ENCODE data around the gene MLLT1. TPM values are rescaled to one million over a fixed set of nuclear protein-coding genes. Genes with fewer than 3 reads are reported as not detected.
A peak's percentile ranks its signal among the peaks of the same experiment; 100 is the strongest.

MLLT1 gene
- polyA plus RNA-seq, 10 donors: 34.9 to 56.8 (median 45.0) TPM

- no peak for DNase-seq
Measured at GRCh38 chr19:6275170-6275744, 4.5 kb downstream of the MLLT1 start.

- DNase-seq: no peak
Measured at GRCh38 chr19:6274756-6275155, 5.0 kb downstream of the MLLT1 start.

DNA sequence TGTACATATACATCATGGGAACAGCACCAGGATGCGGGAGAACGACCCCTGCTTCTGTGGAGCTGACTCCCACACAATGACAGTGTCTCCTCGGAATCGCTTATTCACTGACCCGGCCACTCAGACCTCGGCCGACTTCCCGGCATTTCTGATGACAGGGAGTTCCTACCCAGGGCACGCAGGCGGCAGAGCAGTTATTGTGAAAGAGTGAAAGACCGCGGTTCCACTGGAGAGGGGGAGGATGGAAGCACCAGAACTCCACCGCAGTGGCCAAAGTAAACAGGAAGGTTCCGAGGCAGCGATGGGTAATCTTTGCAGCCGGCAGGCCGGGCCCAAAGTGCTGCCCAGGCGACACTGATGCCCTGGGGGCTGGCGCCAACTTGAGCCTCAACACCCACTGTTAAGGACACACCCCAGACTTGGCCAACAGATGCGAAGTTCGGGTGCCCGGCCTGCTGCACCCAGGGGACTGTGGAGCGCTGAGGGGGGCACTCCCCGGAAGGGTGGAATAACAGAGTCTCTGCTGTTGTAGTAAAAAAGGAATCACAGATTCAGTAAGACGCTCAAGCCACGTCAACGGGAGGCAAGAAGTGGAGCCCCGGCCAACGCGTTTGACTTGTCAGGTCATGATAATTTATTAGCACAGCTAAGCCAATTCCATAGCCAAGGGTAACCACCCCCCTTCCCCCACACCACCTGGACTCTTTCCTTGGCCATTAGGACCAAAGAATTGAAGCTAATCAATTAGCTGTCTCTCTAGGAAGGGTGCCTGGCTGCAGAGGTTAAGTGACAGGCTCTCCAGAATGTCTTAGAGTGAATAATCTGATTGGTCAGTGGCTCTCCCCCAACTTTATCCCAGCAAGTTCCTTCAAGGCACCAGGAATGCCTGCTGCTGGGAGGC, 5.8 kb downstream of the MLLT1 start:
- peak in 1 of 3 donors; percentile 53 for DNase-seq

DNA sequence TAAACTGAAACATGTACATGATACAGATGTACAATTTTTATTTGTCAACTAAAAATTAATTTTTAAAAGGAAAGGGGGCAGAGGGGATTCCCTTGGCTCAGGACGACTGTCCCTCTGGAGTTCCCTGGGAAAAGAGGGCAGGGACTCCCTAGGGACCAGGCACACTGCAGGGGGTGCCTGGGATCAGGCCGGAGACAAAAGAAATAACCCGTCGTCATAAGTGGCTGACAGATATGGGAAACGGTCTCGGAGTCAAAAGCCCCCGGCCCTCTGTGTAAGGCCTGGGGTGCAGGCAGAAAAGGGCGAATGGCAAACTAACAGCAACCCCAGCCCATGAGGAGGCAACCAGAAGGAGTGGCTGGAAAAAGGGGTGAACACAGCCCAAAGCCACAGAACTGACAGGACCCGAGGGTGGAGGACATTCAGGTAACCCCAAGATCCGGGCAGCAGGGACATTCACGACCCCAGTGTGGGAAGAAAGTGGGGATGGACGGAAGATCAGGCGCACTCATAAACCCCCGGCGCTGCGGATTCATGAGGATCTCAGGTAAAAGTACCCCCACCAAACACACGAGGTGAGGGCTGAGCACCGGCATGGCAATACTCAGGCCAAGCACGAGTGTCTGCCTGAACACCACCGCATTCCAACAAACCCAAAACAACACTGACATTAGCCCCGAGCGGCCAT, 6.7 kb downstream of the MLLT1 start:
- no peak for DNase-seq

- DNase-seq: peak in 1 of 3 donors; percentile 58
Measured at GRCh38 chr19:6272411-6272791, 7.4 kb downstream of the MLLT1 start.

DNA sequence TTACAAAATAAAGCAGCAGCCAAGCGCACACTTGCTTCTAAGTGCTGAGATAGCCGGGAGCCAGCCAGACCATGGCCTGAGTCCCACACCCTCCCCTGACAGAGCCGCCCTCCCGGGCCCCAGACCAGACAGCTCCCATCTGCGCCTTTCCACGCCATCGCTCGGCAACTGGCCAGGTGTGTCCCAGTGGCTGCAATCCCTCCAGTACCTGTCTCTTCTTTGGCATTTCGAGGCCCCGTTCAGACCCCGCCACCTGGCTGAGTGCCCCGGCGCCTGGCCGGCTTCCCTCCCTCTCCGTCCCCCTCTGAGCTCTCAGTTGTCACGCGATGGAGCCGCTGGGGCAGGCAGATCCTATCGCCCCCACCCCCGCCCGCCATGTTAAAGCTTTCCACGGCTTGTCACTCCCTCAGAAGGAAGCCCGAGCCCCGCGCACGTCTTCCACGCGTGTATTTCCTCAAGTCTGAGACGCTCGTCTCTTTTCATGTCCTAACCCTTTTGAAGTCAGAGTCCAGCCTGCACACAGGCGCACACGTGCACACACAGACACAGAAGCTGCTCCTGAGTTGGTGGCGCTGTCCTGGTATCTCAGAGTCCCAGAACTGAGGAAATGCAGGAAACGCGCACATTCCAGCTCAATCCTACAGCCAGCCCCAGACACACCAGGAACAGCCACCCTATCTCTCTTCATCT, 7.9 kb downstream of the MLLT1 start:
- peak; percentile 59 to 82 (median 71) for DNase-seq

- no peak for DNase-seq
Measured at GRCh38 chr19:6271251-6271650, 8.5 kb downstream of the MLLT1 start.

- DNase-seq: no peak
Measured at GRCh38 chr19:6270822-6271221, 9.0 kb downstream of the MLLT1 start.

GRCh38 chr19:6270076-6270745, 9.6 kb downstream of the MLLT1 start:
- DNase-seq: no peak

GRCh38 chr19:6269101-6269886, 10.5 kb downstream of the MLLT1 start:
- DNase-seq: no peak

DNA sequence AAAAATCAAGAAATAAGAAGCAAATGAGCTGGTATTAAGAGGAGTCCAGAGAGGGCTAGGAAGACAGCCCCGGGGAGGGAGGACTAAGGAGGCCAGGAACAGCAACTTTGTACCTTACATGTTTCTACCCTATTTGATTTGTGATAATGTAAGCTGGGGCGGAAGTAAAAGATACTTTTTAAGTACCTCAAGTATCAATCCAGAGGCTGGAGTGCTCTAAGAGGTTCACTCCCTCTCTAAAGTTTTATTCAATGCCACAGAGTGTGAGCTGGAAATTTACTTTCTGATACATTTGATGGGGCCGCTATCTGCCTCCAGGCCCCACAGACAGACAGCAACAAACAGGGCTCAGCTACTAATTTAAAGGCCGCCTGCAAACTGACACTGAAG, 11.4 kb downstream of the MLLT1 start:
- no peak for DNase-seq

DNA sequence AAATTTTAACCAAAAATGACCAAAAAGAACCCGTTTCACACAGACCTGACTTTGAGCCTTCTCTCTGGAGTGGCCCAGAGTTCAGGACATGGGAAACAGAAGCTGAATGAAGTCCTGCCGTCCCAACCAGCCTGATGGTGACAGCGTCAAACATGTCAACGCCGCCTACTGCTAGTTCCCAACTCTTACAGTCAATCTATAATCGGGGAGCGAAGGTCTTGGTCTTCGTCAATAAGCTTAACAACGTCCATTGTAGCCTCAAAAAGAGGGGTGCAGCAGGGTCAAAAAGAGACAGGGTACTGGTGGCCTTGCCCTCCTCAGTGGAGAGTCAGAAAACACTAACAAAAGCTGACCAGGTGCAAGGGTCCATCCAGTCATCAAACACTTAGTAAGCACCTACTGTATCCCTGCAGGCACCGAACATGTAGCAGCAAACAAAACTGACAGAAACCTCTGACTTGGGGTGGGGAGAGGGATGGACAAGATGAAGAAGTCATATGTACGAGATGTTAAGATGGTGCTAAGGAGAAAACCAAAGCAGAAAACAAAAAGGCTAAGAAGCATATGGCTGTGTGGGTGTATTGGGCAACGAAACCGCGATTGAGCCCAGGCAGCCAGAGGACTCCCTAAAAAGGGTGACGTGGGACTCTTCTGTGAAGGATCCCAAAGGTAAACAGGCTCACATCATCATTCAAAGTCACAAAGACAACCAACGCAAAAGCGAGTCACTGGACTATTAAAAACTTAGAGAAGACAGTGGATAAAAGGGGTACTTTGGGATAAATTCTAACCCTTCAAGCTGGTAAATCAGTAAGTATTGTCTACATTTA, 12.0 kb downstream of the MLLT1 start:
- no peak for DNase-seq

GRCh38 chr19:6264803-6265202, 15.0 kb downstream of the MLLT1 start:
- DNase-seq: no peak

DNA sequence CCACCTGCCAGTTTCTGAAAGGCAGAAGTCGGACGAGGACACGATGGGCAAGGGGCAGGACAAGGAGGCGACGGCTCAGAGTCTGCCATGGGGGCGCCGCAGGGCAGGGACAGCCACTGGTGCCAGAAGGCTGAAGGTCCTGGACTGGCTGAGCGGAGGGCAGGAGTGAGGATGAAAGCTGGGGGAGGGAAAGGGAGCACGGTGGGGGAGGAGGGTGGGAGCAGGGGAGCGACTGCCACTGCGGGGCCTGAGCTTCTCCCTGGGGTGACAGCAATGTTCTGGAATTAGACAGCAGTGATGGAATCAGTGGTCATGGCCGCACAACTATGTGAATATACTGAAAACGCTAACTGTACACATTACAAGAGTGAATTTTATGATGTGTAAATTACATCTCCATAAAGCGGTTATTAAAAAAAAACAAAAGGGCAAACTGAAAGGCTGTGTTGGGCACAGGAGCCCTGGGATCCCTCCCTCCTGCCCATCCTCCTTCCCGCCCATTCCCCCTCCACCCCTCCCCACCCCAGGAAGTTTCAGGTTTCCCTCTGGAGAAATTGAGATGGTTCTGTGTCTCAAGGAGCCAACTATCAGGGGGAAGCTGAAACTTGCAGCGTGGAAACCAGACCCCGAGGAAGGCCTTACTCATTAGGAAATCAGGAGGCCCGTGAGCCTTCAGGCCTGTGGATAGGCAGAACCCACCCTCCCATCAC, 15.9 kb downstream of the MLLT1 start:
- no peak for DNase-seq

DNA sequence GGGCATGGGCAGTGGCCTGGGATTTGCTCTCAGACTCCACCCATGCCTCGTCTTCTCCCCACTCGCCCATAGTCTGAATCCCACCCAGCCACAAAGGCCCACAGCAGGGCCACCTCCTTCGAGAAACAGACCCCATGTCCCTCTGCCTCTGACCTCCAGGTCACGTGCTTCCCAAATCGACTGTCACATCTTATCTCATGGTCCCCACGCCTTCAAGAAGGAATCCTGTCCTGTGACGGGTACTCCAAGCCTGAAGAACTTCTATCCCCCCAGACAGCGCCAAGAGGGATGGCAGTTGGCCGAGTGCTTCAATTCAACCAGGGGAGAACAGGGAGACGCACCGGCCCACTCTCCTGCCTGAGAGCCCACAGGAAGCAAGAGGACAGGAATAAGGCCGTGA, 16.5 kb downstream of the MLLT1 start:
- DNase-seq: no peak

GRCh38 chr19:6262519-6262918, 17.3 kb downstream of the MLLT1 start:
- no peak for DNase-seq

DNA sequence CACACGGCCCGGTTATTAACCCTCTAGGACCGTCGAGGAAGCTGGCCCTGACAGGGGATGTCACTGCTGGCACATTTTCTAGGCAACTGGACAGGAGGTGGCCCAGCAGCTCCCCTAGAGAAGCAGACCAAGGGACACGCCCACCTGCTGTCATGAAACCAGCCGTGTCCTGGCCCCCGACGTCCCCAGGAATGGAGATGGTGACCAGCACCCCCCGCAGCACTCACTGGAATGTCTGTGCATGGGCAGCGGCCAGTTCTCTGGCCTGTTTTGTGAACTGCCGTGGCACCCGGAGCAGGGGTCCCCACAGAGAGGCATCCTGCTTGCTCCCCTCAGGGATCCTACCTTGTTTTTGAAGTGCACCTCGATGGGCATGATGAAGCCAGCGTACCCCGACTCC, 17.9 kb downstream of the MLLT1 start:
- DNase-seq: no peak

DNA sequence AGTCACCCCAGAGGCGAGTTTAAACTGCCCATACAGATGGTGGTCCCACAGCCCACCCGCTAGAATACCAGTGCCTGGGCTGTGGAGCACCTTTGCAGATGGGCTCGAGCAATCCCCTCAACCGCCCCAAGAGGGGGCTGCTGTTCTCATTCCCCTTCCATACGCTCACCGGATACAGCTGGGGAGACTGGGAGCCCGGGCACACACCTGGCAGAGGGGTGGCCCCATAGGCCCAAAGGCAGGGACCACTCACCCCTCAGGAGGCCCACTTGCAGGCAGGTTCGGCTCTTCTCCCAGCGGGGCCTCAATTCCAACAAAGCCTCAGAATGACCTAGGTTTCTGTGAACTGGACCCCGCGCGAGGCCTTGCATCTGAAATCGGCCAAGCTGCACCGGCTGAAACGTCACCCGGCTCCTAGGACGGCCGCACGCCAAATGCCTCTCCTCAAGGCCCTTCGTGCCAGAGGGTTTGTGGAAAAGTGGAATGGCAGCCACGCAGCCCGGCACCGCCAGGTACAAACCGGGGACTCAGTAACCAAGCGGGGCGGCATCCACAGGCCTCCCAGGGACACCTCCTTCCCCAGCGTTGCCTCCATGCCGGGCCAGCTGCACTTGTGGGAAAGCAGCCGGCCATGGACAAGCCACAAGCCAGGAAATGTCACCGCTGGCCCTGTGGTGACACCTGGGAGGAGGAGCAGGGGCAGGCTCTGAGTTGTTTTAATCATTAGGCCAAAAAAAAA, 18.7 kb downstream of the MLLT1 start:
- DNase-seq: no peak

DNA sequence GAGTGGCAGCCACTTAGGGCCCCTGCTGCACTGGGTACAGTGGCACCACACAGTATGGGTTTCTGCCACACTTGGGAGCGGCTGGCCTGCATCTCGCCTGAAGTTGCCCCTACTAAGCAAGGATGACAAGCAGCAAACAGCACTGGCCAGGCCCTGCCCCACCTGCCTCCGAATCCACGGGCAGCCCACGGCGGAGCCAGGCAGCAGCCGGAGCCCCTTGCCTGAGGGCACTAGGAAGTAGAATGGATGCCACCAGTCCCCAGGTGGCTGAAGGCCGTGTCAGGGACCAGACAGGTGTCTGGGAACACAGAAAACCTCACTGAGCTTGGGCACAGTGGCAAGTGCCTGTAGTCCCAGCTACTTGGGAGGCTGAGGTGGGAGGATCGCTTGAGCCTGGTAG, 19.4 kb downstream of the MLLT1 start:
- no peak for DNase-seq

Measured in muscle of back (tissue), 11 donors.